AML-193 (cell line): ENCODE measurements around the gene TENT5C.

Experiments used
- DNase-seq, 2 experiments: peaks; one replicate each; lab custom pipeline; 2025; lab: John Stamatoyannopoulos, UW

TENT5C gene

DNA sequence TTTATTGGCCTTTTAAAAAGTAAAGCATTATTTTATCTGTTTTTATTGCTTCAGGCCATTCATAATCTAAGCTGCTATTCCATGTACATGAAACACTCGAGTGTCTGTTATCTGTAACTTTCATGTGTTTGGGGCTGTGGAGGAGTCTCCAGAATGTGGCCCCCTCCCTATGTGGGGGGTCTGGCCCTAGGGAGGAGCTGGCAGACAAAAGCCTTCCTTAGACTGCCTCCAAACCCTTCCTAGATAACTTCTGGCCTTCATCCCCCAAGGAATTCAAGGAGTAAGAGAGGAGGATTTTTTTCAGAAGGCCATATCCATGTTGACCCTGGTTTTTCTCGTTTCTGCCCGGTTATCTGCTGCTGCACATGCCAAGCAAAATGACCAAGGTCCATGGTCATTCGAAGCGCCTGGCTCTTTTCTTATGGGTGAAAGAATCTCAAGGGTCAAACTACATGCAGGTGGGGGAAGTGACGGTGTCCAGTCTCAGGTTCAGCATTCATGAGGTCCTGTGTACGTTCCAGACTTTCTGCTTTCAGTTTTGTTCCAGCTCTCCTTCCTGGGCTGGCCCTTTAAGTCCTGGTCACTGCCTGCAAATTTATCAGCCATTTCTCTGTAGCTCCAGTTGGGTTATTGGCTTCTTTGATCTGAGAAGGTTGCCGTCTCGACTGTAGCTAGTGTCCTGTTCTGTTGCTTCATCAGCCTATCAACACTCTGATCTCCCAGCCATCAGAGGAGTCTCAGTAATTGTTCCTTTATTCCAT lies 8.3 kb downstream of the TENT5C start:
- DNase-seq: no peak

DNA sequence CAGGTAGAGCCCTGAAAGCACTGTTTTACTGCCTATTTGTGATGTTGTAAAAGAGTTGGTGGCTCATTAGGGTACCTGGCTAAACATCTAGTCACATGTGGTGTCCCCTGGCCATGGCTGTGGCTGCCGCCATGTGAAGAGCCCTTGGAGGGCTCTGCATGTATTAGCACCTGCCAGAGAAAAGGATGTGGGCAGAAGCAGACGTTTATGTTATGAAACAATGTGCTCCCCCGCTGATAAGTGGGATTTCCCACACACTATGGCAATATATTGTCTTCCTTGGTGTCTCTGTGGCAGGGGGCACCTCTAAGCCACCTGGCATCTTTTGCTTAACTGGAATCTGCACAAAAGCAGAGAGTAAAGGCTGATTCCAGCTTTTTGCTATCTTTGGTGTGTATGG lies 9.6 kb downstream of the TENT5C start:
- DNase-seq: no peak

DNA sequence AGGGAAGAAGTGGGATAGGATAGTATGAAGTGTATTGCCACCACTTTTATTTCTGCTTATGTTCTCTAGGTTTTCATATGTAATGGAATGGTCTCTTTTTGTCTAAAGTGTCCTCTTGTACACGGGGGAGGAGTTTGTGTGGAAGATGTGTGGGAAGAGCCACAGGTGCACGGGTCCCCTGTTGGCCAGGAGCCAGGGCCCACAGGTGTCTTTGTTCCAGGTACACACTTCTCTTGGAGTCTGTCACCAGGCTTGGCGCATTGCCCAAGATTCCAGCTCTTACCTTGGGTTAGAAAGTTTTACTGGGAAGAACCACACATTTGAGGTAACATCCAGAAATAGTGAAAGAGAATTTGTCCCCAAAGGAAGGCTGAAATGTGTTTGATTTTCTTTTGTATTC lies 10.5 kb downstream of the TENT5C start:
- no peak for DNase-seq

DNA sequence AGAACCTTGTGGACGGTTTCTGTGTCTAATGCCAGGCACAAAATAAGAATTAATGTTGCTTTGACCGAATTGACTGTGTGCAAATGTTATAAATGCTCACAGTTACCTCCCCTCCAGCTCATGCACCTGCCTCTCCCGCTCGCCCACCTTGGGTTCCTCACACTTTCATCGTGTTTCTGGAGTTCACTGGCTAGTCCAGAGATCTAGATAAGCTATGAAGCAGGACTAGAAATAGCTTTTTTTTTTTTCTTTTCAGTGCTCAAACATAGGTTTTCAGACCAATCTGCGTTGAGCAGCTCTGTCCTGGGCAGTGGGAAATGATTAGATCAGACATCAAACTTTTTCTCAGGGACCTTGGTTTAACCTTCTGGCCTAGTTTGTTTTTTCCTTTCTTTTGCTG lies 11.1 kb downstream of the TENT5C start:
- no peak for DNase-seq

DNA sequence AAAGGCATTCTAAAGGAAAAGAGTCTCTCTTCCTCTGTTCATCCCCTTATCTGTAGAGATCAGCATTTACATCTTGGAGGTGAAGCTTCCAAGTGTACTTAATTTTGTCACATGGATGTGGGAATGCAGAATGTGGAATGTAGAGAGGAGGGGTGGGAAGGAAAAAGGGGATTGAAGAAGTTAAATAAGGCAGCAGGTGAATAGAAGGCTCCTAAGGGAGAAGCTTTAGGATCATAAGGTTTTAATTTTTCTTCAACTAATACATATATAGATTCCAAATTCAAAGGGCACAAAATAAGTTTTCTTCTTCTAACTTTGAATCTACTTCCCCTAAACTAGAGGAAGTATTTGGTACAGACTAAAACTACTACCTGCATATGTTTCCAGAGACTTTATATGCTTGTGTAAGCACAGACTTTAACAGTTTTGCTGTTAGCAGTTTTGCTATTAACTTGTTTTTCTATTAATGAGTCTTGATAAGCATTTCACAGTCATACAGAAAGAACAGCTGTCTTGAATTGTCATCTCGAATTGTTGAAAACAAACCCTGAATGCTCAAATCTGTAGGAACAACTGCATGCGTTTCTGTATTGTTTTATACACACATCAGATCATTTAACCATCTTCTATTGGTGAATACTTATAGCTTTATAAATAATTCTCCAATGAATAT lies 12.7 kb downstream of the TENT5C start:
- DNase-seq: peak in 1 of 2 experiments; percentile 13

DNA sequence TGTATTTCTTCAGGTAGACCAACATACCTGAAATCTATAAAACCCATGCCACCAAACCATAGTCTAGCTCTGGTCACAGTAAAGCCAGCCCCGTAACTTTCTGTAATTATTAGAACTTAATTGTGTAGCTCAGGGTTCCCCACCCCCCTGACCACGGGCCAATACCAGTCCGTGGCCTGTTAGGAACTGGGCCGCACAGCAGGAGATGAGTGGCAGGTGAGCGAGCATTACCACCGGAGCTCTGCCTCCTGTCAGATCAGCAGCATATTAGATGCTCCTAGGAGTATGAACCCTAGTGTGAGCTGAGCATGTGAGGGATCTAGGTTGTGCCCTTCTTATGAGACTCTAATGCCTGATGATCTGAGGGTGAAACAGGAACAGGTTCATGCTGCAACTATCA lies 14.6 kb downstream of the TENT5C start:
- no peak for DNase-seq

DNA sequence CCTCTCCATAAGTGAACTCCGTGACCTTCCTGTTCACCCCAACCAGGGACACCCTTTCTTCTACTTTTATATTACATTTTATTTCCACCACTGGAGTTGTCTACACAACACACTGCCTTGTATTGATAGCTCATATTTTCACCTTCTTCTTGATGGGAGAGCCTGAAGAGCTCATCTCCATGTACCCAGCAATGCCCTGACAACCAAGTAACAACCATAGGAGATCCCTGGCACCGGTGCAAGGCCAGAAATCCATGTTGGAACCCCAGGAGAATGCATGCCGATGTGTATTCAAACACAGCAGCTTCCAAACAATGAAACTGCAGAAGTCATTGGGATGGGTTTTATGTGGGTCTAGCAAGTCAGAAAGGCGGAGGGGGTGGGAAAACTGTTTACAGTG lies 15.5 kb downstream of the TENT5C start:
- no peak for DNase-seq

DNA sequence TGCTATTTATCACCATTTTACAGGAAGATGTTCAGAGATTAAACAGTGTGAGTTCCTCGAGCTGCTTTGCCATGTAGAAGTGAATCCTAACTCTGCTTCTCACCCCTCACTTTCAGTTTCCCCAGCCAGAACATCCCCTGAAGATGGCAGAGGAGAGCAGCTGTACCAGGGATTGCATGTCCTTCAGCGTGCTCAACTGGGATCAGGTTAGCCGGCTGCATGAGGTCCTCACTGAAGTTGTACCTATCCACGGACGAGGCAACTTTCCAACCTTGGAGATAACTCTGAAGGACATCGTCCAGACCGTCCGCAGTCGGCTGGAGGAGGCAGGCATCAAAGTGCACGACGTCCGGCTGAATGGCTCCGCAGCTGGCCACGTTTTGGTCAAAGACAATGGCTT lies 16.9 kb downstream of the TENT5C start:
- no peak for DNase-seq

DNA sequence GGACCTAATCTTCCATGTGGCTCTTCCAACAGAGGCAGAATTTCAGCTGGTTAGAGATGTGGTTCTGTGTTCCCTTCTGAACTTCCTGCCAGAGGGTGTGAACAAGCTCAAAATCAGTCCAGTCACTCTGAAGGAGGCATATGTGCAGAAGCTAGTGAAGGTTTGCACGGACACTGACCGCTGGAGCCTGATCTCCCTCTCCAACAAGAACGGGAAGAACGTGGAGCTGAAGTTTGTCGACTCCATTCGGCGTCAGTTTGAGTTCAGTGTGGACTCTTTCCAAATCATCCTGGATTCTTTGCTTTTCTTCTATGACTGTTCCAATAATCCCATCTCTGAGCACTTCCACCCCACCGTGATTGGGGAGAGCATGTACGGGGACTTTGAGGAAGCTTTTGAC lies 17.3 kb downstream of the TENT5C start:
- no peak for DNase-seq

DNA sequence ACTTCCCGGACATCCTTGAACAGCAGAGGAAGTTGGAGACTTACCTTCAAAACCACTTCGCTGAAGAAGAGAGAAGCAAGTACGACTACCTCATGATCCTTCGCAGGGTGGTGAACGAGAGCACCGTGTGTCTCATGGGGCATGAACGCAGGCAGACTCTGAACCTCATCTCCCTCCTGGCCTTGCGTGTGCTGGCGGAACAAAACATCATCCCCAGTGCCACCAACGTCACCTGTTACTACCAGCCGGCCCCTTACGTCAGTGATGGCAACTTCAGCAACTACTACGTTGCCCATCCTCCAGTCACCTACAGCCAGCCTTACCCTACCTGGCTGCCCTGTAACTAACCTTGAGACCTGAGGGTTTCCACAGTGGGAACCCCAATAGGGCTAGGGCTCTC lies 17.9 kb downstream of the TENT5C start:
- DNase-seq: no peak

DNA sequence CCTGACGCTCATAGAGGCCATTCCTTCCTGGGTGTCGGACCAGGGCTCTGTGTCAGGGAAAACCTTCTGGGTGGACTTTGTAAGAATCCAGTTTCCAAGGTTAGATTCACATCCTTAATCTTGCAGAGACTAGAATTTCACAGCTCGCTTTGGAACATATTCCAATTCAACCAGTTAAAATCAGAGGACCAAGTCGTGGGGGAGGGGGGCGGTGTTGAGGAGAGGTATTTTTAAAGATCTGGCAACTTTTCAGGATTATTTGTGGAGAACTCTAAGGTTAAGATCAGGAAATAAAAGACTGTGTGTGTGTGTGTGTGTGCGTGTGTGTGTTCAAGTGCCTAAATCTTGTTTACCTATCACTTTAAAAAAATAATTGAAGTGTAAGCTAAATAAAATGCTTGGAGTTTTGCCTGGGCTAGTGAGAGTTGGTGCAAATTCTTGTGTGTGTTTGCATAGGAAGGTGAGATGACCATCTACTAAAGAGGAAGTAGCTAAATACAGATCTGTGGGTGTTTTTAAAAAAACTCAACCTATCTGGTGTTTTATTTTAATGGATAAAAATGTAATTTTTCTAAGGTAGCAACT lies 21.8 kb downstream of the TENT5C start:
- DNase-seq: peak; percentile 16 to 18

DNA sequence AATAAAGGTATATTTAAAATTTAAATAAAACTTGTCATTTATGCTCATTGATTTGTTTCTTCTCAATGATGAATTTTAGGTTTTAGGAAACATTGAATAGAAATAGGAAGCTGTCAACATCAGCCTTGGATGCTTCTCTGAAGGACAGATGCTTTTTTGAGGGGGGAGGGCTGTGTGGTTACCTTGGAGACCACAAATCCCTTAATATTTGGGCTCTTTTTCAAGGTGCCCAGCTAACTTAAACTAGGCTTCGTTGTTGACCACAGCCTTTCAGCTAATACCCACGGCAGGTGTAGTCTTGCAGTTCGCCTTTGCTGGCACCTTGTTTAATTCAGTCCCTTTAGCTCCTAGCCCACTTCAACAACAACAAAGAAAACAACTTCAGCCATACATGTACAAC lies 22.5 kb downstream of the TENT5C start:
- DNase-seq: no peak

DNA sequence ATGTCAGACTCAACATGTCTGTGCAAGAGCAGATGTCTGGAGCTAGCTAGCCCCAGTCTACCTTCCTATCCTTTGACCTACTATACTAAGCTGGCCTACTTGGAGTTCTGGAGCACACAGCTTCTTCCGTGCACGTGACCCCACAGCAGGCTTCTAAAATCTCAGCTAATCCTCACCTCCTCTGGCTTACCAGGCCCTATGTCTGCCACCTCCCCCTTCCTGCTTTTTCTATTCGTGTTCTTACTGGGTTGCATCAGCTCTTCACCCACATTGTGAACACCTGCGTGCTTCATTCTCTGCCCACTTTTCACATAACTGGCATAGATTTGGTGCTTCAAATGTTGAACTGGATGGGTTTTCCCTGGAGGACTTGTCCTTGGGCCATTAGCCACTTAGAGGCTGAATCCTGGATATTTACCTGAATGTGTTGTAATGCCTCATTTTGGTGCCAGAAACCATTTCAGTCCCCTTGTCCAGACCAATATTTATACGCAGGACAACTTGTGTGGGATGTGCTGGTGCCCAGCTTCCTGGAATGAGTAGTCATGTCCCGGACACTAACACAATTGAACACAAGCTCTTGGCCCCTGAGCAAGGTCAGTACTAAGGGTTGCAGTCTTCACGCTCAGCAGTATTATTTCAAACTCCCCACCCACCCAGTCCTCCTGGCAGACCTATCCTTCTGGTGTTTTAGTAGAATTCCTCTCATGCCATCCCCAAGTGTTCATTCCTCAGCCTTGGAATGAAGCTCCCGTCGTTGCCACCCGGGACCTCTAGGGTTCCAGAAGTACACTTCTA lies 24.0 kb downstream of the TENT5C start:
- no peak for DNase-seq

DNA sequence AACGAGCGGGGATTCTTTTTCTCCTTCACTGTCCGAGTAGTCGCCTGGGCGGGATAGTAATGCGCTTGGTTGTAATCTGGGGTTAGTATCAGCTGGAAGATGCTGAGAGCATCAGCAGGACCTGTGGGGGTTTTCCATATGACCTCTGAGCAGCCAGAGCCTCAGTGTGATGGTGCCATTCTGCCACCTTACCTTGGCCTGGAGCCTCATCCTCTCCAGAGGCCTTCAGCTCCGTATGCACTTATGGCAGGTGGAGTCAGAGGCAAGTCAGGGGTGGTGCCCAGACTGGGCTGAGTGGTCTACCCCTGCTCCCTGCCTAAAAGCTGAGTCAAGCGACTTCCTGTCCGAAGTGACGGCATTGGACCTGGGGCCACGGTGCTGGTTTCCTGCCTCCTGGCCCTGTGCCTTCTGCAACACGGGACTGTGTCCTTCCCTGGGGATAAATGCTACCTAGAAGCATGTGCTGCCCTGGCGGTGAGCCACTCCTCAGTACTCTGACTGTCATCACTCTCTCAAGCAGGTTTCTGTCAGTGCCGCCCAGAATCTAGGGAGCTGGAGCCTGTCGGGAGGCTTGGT lies 24.7 kb downstream of the TENT5C start:
- DNase-seq: no peak

DNA sequence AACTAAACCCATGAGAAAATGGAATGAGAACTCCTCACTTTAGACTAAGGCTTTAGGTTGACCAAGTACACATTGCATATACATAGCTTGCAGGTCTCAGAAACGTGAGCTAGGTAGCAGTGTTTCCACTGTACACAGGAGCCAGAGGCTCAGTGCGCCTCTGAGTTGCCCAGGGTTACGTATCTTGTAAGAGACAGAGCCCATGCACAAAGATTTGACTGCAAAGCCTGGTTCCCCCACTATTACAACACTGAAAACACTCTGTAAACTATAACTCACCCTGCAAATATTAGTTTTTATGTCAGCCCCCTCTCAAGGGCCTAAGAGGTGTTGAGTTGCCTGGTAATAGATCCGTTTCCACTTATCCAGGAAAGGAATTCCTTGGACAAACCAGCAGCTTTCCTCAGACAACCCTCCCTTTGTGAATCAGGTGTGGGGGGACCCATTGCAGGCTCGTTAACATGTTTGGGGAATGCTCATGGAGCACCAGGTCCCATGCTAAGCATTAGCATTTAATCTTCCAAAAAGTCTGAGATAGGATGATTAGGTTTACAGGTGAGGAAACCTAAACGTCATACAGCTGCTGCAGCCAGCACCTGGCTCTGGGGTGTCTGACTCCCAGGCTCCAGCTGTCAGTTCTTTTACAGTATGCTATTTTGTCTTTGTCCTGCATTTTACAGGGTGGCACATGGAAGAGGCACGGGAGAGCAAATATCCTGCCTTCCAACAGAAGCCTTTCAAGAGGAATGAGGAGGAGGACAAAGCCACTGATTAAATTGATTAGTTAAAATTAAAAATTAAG lies 25.7 kb downstream of the TENT5C start:
- no peak for DNase-seq

DNA sequence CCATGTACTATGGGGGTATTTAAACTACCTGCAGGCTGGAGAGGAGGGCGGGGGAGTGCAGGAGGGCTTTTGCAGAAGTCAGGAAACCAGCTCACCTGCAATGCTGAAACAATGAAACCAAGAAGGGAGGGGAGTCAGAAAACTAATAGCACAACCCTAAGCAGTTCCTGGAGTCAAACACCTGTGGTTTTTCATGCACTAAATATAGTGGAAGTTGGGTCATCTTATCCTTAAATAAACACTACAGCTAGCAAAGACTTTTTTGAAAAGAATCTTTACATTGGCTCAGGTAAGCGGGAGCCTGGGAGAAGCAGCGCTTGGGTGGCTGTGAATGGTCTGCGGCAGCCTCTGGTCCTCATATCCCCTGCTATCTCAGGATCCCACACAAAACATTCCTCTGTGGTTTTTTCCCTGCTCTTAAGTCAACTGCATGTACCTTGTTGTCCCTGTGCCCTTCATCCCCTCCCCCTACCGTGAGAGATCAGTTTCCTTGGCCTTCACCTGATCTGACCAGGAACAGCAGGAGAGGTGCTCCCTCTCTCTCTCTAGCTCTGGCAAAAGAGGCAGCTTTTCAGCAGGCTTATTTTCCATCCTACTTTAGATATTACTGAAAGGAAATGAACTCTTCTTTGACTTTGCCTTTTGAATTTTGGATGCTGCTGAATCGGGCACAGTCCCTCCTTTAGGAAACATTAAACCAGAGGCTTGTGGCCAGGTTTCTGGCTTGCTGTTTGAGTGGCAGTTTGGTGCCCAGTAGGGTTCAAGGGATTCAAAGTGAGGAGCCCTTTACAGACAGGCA lies 26.6 kb downstream of the TENT5C start:
- no peak for DNase-seq

DNA sequence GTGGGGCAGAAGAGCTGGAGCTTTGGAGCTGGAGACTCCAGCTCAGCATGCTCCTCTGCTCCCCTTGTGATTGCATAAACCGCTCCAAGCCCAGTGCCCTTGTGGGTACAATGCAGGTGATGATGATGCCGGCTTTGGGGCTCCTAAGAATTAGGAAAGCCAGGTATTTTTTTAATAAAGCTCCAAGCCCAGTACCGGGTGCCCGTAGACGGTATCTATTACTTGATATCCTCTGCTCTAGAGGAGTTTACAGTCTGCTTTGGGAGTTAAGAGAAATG lies 27.2 kb downstream of the TENT5C start:
- DNase-seq: no peak

DNA sequence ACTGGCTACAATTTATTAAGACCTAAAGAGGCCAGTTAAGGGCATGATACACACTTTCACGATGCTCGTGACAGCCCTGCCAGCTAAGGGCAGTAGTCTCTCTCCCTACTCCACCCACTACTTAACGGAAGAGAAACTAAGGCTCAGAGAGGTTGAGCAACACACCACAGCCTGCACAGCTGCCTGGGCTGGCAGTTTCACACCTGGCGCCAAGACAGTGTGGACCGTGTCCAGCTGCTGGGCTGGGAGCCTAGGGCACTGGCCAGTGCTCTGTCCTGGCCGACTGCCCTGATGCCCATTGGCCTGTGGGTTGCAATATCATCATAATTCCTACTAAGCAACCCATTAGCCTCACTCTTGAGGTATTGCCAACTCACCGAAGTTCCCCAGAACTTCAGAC lies 27.6 kb downstream of the TENT5C start:
- DNase-seq: no peak

DNA sequence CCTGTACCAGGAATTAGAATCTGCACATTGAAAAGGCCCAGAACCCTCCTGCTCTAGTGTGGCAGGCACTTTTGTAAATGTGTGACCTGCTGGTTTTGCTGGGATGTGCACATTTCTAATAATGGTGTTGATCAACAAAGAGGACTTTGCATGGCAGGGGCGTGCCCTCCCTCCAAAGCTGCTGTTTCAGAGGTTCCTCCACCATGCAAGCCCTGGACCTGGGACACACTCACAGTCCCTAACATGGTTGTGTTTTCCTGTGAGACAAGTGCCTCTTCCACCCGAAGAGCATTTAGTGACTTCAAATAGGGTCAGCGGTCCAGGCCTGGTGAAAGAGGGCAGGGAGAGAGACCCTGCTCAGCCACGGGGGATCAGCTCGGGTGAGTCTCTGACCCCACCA lies 28.1 kb downstream of the TENT5C start:
- no peak for DNase-seq

DNA sequence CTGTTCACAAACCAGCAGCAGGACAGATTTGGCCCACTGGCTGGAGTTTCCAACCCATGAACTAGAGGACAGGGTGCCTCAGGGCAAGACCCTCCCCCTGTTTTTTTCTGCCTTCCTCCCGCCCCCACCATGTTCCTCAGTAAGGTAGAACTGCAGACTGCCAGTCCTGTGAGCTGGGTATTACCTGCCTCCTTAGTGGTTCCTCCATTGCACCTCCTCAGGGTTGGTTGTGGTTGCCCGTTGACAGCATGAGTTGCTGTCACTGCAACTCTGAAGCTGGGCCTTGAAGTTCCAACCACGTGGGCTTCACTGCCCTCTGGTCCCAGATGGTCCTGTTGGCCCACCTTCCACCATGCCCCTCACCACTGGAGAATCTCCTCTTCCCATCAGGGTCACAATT lies 28.8 kb downstream of the TENT5C start:
- no peak for DNase-seq

DNA sequence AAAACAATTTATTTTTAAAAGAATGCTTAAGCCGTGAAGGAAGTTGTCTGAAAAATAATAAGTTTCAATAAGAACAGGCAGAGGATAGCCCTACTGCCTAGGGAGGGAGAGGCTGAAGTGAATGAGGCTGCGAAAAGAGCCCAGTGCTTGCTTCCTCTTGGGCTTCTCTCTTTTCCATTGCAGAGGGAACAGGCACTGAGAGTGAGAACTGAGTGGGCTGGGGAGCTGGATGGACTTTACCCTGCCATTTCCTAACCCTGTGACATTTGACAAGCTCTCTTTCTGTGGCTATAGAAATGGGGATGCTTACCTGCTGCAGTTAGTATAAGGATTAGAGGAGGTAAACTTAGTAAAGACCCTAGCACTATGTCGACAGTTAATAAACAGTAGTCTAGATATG lies 30.0 kb downstream of the TENT5C start:
- no peak for DNase-seq
